ENCODE measurements around the gene MPO.
A peak's percentile ranks its signal among the peaks of the same experiment; 100 is the strongest.

The MPO gene

DNA sequence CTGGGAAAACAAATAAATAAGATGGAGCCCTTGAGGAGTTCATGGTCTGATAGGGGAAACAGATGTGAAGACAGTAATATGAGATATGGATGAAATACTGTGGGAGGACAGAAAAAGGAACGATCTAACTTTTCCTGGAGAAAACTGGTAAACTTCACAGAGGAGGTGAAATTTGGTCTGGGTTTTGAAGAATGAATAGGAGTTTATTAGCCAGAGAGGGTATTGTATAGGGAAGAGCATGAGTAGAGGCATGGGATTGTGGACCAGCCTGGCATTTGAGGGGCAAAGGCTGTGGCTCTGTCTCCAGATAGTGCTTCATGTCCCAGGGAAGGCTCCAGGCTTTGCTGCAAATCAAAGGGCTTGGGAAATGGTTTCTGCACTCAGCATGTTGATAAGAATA lies 40.7 kb downstream of the MPO start:
- no peak for DNase-seq (ENCODE audit: low spot score)
- no peak for TF ChIP-seq CTCF (IDR thresholded peaks at IDR 0.05; ENCODE audit: extremely low read depth, missing control alignments)

GRCh38 chr17:58238147-58238634 lies 42.5 kb downstream of the MPO start, which contains the start of gene LPO:
LPO (plus strand) TSS chr17:58238584; CDS start chr17:58242980, 4,396 bp downstream.
- no peak for DNase-seq (ENCODE audit: low spot score)
- TF ChIP-seq CTCF (IDR thresholded peaks at IDR 0.05; ENCODE audit: extremely low read depth, missing control alignments), result no peak

DNA sequence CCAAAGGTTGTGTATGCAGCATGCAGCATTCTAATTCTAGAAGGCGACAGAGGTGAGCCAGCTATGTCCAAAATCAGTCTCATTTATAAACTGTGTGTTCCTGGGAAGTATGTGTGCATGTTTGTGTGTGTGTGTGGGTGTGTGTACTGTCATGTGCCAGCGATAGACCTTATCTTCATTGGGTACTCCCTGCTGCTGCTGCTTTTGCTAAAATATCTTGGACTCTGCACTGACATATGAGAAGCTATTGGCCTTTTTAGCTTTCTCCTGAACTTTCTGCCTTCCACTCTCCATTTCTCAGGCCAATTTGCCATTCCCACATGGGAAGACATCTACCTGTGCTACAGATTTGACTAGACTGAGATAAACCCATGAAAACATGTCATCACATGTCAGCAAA lies 44.3 kb downstream of the MPO start:
- DNase-seq (ENCODE audit: low spot score), result no peak
- TF ChIP-seq CTCF (IDR thresholded peaks at IDR 0.05; ENCODE audit: extremely low read depth, missing control alignments), result no peak

DNA sequence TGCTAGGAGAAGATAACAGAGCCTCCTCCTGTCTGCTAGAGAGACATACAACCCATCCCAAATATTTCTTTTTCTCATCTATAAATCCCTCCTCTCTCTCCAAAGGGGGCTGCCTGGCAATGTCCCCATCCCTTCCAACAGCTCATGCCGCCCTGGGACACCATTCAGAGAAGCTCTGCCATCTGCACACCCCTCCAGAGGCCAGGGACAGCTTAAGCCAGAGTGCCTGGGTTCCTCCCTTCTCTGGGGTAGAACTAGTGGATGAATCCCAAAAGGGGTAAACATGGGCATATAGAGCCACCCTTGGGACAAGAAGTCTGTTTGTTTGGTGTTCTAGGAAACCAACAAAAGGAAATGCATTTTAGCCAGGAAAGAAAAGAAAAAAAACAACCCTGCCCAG lies 44.9 kb downstream of the MPO start:
- no peak for DNase-seq (ENCODE audit: low spot score)
- TF ChIP-seq CTCF (IDR thresholded peaks at IDR 0.05; ENCODE audit: extremely low read depth, missing control alignments), result no peak

- TF ChIP-seq CTCF (IDR thresholded peaks at IDR 0.05; ENCODE audit: extremely low read depth, missing control alignments), result no peak
These were observed 46.2 kb downstream of the MPO start for GRCh38 chr17:58234512-58234911.

DNA sequence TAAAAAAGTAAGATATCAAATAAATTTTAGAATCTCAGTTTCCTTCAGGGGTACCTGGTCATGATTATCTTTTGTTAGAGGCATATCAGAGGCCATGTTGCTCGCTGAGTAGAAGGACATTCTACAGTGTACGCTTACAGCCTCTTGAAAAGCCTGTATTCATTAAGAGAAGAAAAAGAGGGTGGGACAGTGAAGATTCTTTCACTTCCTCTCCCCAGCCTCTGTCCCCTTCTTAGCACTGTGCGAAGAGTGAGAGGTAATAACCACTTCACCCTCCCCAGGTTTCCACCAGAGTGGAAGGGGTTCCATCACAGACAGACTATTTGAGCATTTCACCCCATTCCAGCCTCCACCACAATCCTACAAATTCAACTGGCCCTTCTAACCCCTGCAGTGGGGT lies 47.2 kb downstream of the MPO start:
- TF ChIP-seq CTCF (IDR thresholded peaks at IDR 0.05; ENCODE audit: extremely low read depth, missing control alignments), result no peak
- peak; percentile 70 for DNase-seq (ENCODE audit: low spot score)

More at GRCh38 chr17:58234512-58234911, 46.2 kb downstream of the MPO start:
- no peak for DNase-seq (ENCODE audit: low spot score)

GRCh38 chr17:58232707-58233156 lies 48.0 kb downstream of the MPO start:
- TF ChIP-seq CTCF (IDR thresholded peaks at IDR 0.05; ENCODE audit: extremely low read depth, missing control alignments), result no peak
- DNase-seq (ENCODE audit: low spot score), result peak; percentile 74
